WTC11 (cell line): ENCODE data around the gene DAB1. TPM values are rescaled to one million over a fixed set of nuclear protein-coding genes. Genes with fewer than 3 reads are reported as not detected.

Experiments used
- ATAC-seq: fragments of 200-7000 bp; cut with Tn5 transposase; 2 replicates; pipeline ENCODE4 v1.10.0; 2021; ENCODE audit warnings: mild to moderate bottlenecking, moderate library complexity
- CTCF ChIA-PET: fragments of 300-600 bp; sonication (Branson Sonifier 250); formaldehyde crosslinking; loops from one replicate; lab custom pipeline; 2021; ENCODE audit warnings: antibody characterized with exemption; lab: Charles Lee
- POLR2A ChIA-PET: fragments of 350-600 bp; sonication (Branson Sonifier 250); formaldehyde crosslinking; loops from one replicate; lab custom pipeline; 2021; ENCODE audit warnings: antibody characterized with exemption; lab: Charles Lee
- DNase-seq: peaks from one replicate; pipeline ENCODE4 v3.0.0; 2021; ENCODE audit warnings: low spot score
- H3K27ac Mint-ChIP-seq: 2 replicates; pipeline ENCODE4 v1.8.0; 2021; ENCODE audit warnings: mixed read lengths
- H3K27me3 Mint-ChIP-seq: 2 replicates; pipeline ENCODE4 v1.8.0; 2021; ENCODE audit warnings: low read depth, mild to moderate bottlenecking, moderate library complexity, mixed read lengths
- H3K36me3 Mint-ChIP-seq: 2 replicates; pipeline ENCODE4 v1.8.0; 2021; ENCODE audit warnings: mixed read lengths
- H3K4me1 Mint-ChIP-seq: 2 replicates; pipeline ENCODE4 v1.8.0; 2022; ENCODE audit warnings: mixed read lengths
- H3K4me3 Mint-ChIP-seq: 2 replicates; pipeline ENCODE4 v1.8.0; 2021; ENCODE audit warnings: mild to moderate bottlenecking, moderate library complexity, mixed read lengths
- H3K9me3 Mint-ChIP-seq: 2 replicates; pipeline ENCODE4 v1.8.0; 2021; ENCODE audit warnings: mixed read lengths
- ARID4B ChIP-seq: sonication (generic); formaldehyde crosslinking; IDR thresholded peaks from 2 replicates; pipeline ENCODE4 v1.8.0; 2023; ENCODE audit warnings: missing genetic modification reagents, mild to moderate bottlenecking, borderline replicate concordance
- E2F1 ChIP-seq: sonication (generic); formaldehyde crosslinking; IDR thresholded peaks from 2 replicates; pipeline ENCODE4 v1.8.0; 2022; ENCODE audit warnings: mild to moderate bottlenecking, missing genetic modification reagents
- ERG ChIP-seq: fragments of 250-450 bp; sonication (Bioruptor Pico); IDR thresholded peaks from 2 replicates; pipeline ENCODE4 v1.8.0; 2021; ENCODE audit warnings: mild to moderate bottlenecking
- ETV6 ChIP-seq: sonication (generic); formaldehyde crosslinking; IDR thresholded peaks from 2 replicates; pipeline ENCODE4 v1.8.1; 2022; ENCODE audit warnings: mild to moderate bottlenecking, missing genetic modification reagents
- GABPB1 ChIP-seq: sonication (generic); formaldehyde crosslinking; IDR thresholded peaks from 2 replicates; pipeline ENCODE4 v1.8.1; 2023; ENCODE audit warnings: mild to moderate bottlenecking, missing genetic modification reagents
- HMGA2 ChIP-seq: fragments of 250-450 bp; sonication (Bioruptor Pico); IDR thresholded peaks from 2 replicates; pipeline ENCODE4 v1.4.0; 2021; ENCODE audit warnings: mild to moderate bottlenecking, moderate library complexity
- IRF2 ChIP-seq: sonication (generic); formaldehyde crosslinking; IDR thresholded peaks from 2 replicates; pipeline ENCODE4 v1.8.0; 2022; ENCODE audit warnings: low read depth, missing genetic modification reagents, borderline replicate concordance
- JAZF1 ChIP-seq: fragments of 250-450 bp; sonication (Bioruptor Pico); IDR thresholded peaks from 2 replicates; pipeline ENCODE4 v1.9.0; 2021; ENCODE audit warnings: moderate library complexity, mild to moderate bottlenecking, inconsistent platforms
- MLX ChIP-seq: sonication (generic); formaldehyde crosslinking; IDR thresholded peaks from 2 replicates; pipeline ENCODE4 v1.8.1; 2023; ENCODE audit warnings: mild to moderate bottlenecking, missing genetic modification reagents, moderate library complexity
- NFATC4 ChIP-seq: fragments of 250-450 bp; sonication (Bioruptor Pico); IDR thresholded peaks from 2 replicates; pipeline ENCODE4 v1.9.0; 2021; ENCODE audit warnings: mild to moderate bottlenecking
- NFE2L1 ChIP-seq: sonication (generic); formaldehyde crosslinking; IDR thresholded peaks from 2 replicates; pipeline ENCODE4 v1.8.1; 2023; ENCODE audit warnings: missing genetic modification reagents
- NFYB ChIP-seq: sonication (generic); formaldehyde crosslinking; conservative IDR thresholded peaks from 2 replicates; pipeline ENCODE4 v1.8.0; 2022; ENCODE audit warnings: low read depth, missing genetic modification reagents
- OVOL2 ChIP-seq: fragments of 250-450 bp; sonication (Bioruptor Pico); IDR thresholded peaks from 2 replicates; pipeline ENCODE4 v1.9.0; 2021; ENCODE audit warnings: mild to moderate bottlenecking, borderline replicate concordance
- SP1 ChIP-seq: sonication (generic); formaldehyde crosslinking; conservative IDR thresholded peaks from 2 replicates; pipeline ENCODE4 v1.8.1; 2022; ENCODE audit warnings: missing genetic modification reagents
- USF1 ChIP-seq: sonication (generic); formaldehyde crosslinking; IDR thresholded peaks from 2 replicates; pipeline ENCODE4 v1.8.0; 2022; ENCODE audit warnings: mild to moderate bottlenecking, missing genetic modification reagents
- ZBTB21 ChIP-seq: sonication (generic); formaldehyde crosslinking; IDR thresholded peaks from 2 replicates; pipeline ENCODE4 v1.8.1; 2023; ENCODE audit warnings: mild to moderate bottlenecking, missing genetic modification reagents, borderline replicate concordance
- ZNF232 ChIP-seq: sonication (generic); formaldehyde crosslinking; IDR thresholded peaks from 2 replicates; pipeline ENCODE4 v1.8.0; 2022; ENCODE audit warnings: mild to moderate bottlenecking, missing genetic modification reagents
- ZNF416 ChIP-seq: fragments of 250-450 bp; sonication (Bioruptor Pico); IDR thresholded peaks from 2 replicates; pipeline ENCODE4 v1.9.0; 2021; ENCODE audit warnings: mild to moderate bottlenecking, inconsistent platforms
- ZNF423 ChIP-seq: fragments of 250-450 bp; sonication (Bioruptor Pico); IDR thresholded peaks from 2 replicates; pipeline ENCODE4 v2.1.2; 2022; ENCODE audit warnings: mild to moderate bottlenecking, moderate library complexity
- total RNA-seq: library from RNA; stranded (reverse); gene quantifications from 3 replicates; pipeline ENCODE4 v1.2.3, GENCODE V29; 2021

The DAB1 gene
- total RNA-seq, 1 experiment from 2014 or later: 10.7 TPM

GRCh38 chr1:57341721-57342120, 82.1 kb downstream of the DAB1 start (continued):
- TF ChIP-seq USF1 (CRISPR knock-in tag) (no peak), MLX (CRISPR knock-in tag) (no peak), NFYB (CRISPR knock-in tag) (no peak), HMGA2 (CRISPR knock-in tag) (no peak)

- CTCF ChIA-PET: no interaction called here
- POLR2A ChIA-PET: no interaction called here
- DNase-seq (no peak), ATAC-seq (no peak)
- no peak overlapping the region for H3K4me3 Mint-ChIP-seq
- H3K27ac Mint-ChIP-seq: no peak overlapping the region
- no peaks in the 10 kb centered on the region; the same call in 1 of the 2 replicates for H3K9me3 Mint-ChIP-seq
- no peaks in the 10 kb centered on the region for H3K27me3 Mint-ChIP-seq
- TF ChIP-seq SP1 (CRISPR knock-in tag): no peak
- no peak for TF ChIP-seq ETV6 (CRISPR knock-in tag)
- TF ChIP-seq ZBTB21: no peak
- no peak for TF ChIP-seq E2F1 (CRISPR knock-in tag)
- no peak for TF ChIP-seq ERG (CRISPR knock-in tag)
- no peak for TF ChIP-seq NFATC4
- no peak for TF ChIP-seq GABPB1 (CRISPR knock-in tag)
- no peak for TF ChIP-seq IRF2 (CRISPR knock-in tag)
- TF ChIP-seq ARID4B (CRISPR knock-in tag): no peak
- no peak for TF ChIP-seq JAZF1 (CRISPR knock-in tag)
- no peak for TF ChIP-seq ZNF232 (CRISPR knock-in tag)
- no peak for TF ChIP-seq OVOL2 (CRISPR knock-in tag)
- TF ChIP-seq ZNF416: no peak
- no peak for TF ChIP-seq NFE2L1 (CRISPR knock-in tag)
- TF ChIP-seq ZNF423 (CRISPR knock-in tag): no peak
- no peaks in the 10 kb centered on the region for H3K36me3 Mint-ChIP-seq
- H3K4me1 Mint-ChIP-seq: peaks cover 30% of the 10 kb centered on the region
Observed at GRCh38 chr1:57340334-57341070, 83.4 kb downstream of the DAB1 start.
